ENCODE measurements around the gene DOK4.
"Not testable (repeated sequence)": the region's sequence is repeated elsewhere in the genome, so short reads cannot be mapped to it uniquely, and the experiment has no call there.

Gene DOK4

DNA sequence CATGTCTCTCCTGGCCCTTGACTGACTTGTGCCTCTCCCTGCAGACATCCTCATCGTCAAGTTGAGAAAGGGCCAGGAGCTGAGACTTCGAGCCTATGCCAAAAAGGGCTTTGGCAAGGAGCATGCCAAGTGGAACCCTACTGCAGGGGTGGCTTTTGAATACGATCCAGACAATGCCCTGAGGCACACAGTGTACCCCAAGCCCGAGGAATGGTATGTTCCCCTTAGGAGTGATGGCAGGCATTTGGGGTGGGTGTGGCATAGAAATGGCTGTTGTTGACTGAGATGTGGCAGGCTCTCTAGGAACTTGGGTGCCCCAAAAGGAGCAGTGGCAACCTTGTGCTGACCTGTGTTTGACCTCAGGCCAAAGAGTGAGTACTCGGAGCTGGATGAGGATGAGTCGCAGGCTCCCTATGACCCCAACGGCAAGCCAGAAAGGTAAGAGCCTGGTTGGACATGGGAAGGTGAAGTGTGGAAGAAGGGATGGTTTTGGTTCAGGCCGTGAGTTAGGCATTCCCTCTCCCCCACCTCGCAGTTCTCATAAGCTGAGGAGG is 16.3 kb downstream of the DOK4 start:
- no peak for DNase-seq
- in situ Hi-C loops (cut with HindIII; ENCODE audit: low pct_ligation_motif_present, low pct_unique_long_range_greater_than_20kb, low sequenced_read_pairs), result no loop called here

DNA sequence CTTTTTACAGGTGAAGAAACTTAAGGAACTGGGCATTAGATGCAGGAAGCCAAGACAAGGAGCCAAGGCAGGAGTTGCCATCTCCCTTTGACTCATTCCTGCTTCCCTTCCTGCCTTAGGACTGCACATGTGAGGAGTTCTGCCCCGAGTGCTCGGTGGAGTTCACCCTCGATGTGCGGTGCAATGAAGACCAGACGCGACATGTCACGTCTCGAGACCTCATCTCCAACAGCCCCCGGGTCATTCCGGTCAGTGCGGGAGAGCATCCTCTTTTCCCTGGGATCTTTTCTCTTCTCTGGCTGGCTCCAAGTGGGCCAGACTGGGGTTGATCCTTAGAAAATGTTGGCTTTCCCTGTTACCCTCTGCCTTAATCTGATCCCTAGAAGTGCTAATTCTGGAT is 17.2 kb downstream of the DOK4 start:
- DNase-seq, result no peak
- in situ Hi-C loops (cut with HindIII; ENCODE audit: low pct_ligation_motif_present, low pct_unique_long_range_greater_than_20kb, low sequenced_read_pairs), result no loop called here

DNA sequence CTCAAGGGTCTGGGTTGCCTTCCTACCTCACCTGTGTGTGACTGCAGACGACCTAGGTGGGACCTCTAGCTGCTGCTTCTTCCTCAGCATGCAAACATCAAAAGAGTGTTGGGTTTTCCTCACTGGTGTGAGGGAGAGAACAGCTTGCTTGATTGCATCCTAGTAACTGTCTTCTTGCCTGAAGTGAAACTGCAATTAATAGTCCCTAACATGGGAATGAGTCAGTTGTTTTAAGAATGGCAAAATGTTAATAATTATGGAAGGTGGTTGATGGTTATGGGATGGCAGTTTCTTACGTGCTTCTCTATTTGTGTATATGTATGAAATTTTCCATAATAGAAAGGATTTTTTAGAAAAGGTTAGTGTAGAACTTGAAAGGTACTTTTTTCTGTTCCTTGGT is 17.9 kb downstream of the DOK4 start:
- in situ Hi-C loops (cut with HindIII; ENCODE audit: low pct_ligation_motif_present, low pct_unique_long_range_greater_than_20kb, low sequenced_read_pairs), result no loop called here
- DNase-seq, result no peak

DNA sequence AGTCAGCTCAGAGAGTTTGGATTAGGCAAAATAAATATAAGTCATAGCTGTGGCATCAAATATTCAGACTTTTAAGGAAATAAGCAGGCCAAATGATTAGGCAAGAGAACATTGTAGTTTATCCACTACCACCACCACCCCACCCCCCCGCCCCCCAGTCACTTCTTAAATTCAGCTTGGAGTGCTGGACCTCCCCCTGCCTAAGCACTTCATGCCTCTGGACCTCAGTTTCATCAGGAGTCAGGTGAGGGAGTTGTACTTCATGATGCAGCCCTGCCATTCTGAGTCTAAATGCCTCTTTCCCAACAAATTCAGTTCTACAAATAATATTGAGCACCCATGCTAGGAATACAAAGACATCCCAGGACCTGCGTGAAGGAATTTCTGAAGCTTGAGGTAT is 21.8 kb downstream of the DOK4 start:
- in situ Hi-C loops (cut with HindIII; ENCODE audit: low pct_ligation_motif_present, low pct_unique_long_range_greater_than_20kb, low sequenced_read_pairs), result no loop called here
- DNase-seq, result no peak

DNA sequence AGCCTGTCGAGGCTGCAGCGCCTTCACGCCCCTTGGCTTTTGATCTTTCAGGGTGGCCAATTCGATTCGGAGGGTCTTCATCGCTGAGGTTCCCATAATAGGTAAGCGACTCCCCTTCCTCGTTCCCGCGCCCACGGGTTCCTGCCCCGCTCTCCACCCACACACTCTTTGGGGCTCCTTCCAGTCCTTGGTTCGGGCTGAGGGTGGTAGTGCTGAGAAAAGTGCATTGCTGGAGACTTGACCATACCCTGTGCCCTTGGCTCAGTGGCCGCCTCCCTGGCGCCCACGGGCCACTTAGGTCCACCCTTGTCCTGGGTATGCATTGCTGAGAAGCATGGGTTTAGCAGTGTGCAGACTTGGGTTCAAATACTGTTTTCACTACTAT is 23.3 kb downstream of the DOK4 start:
- no peak for DNase-seq
- in situ Hi-C loops (cut with HindIII; ENCODE audit: low pct_ligation_motif_present, low pct_unique_long_range_greater_than_20kb, low sequenced_read_pairs), result no loop called here

DNA sequence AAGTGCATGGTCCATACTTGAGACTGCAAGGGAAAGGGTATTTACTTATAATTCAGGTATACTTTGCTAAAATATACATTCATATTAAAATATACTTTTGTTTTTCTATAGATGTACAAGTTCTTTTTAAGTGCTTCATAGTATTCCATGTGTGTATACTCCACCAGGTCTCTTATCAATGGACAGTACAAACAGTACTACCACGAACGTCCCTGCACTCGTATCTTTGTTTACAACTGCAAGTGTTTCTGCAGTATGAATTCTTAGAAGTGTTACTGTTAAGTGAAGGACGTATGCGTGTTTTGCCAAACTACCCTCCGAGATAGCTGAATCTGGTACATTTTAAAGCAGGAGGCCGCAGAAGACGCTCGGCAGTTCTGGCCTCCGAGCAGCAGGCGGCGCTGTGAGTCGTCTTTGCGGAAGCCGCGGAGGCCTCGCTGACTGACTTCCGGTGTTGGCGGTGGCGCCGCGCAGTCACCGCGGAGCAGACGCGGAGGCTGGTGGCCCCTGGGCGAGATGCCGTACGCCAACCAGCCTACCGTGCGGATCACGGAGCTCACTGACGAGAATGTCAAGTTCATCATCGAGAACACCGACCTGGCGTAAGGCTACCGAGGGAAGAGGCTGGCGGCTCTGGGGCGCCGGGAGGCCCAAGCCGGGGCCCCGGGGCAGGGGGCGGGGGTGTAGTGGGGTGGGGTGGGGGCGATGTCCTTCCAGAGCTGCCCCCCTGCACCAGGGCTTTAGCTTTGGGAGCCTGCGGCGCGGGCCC is 23.9 kb downstream of the DOK4 start, which contains the start of gene POLR2C:
POLR2C (plus strand) TSS at position 471 of the 769 bp plus-strand sequence; CDS start at position 517, 46 bp downstream.
- DNase-seq, result peak; percentile 90
- in situ Hi-C loops (cut with HindIII; ENCODE audit: low pct_ligation_motif_present, low pct_unique_long_range_greater_than_20kb, low sequenced_read_pairs), result no loop called here

DNA sequence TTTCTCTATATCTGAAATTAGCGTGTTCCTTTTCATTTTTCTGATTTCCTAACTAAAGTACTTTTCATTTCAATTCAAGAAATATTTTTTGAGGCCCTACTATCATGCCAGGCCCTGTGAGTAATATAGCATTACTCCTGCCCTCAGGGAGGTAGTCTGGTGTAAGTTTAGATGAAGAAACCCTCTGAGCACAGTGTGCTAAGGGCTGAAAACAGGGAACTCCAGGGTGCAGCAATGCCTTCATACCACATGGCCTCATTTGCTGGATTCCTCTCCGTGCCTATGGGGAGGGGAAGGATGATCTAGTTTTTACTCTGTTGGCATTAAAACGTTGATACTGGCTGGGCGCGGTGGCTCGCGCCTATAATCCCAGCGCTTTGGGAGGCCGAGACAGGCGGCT is 34.3 kb downstream of the DOK4 start:
- DNase-seq, result no peak
- in situ Hi-C loops (cut with HindIII; ENCODE audit: low pct_ligation_motif_present, low pct_unique_long_range_greater_than_20kb, low sequenced_read_pairs), result no loop called here

DNA sequence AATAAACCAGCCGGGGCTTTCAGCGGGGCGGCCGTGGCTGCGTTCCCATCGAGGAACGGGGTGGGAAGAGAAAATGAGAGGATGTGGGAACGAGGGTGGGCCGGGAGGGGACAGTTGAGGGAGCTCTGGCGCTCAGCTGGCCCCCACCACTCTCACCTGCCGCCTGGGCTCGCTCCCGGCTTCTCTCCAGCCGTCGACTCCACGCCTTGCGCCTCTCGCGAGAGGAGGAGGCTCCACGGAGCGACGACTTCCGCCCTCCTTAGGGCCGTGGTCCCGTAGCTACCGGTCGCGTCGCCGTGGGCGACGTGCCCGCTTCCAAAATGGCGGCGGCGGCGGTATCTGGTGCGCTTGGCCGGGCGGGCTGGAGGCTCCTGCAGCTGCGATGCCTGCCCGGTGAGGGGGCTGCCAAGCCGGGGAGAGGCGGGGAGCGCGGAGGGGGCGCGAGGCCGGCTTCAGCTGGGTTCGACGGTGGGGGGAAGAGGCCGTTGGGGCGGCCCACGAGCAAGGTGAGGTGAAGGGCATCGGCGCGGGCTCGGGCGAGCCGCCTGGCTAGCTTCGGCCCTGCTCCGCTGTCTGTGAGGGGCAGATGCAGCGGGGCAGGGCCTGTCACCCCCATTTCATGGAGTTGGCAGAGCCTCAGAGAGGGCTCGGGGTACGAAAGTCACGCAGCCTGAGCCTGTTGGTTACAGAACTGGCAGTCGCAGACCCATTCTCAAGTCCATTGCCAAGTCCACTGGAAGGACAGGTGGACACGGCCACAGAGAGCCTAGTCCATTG is 38.9 kb downstream of the DOK4 start, which contains the start of the genes CIAPIN1 and COQ9:
CIAPIN1 (minus strand) TSS at position 200 of the 777 bp plus-strand sequence. CDS start 6,457 bp downstream, outside the sequence.
COQ9 (plus strand) TSS at position 294 of the 777 bp plus-strand sequence; CDS start at position 321, 27 bp downstream.
- in situ Hi-C loops (cut with HindIII; ENCODE audit: low pct_ligation_motif_present, low pct_unique_long_range_greater_than_20kb, low sequenced_read_pairs), result no loop called here
- peak; percentile 97 for DNase-seq

DNA sequence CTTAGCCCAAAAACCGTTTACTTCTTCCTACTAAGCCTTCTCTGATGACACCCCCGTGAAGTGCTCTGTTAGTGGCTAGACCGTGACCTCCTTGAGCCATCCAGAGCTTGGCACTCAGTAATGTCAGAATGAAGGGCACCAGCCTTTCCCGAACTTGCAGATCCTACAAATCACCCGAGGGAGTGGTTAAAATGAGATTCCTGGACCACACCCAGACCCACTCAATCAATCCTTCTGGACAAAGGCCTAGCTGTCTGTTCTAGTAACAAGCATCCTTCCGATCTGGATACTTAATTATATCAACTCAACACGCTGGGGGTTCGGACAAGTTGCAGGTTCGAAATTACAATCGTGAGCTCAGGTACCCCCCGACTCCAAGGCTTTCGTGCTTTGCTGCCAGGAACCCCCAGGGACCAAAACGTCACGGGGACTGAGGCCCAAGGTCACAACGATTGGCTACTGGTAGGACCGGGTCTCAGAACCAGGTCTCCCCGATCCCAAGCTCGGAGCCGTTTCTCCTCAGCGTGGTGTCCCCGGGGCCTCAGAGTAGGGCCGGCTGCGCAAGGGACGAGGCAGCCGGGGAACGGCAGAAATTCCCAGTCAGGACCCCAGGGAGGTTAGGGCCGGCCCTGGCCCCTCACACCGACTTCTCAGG is 39.6 kb downstream of the DOK4 start:
- in situ Hi-C loops (cut with HindIII; ENCODE audit: low pct_ligation_motif_present, low pct_unique_long_range_greater_than_20kb, low sequenced_read_pairs), result no loop called here
- peak; percentile 26 for DNase-seq

DNA sequence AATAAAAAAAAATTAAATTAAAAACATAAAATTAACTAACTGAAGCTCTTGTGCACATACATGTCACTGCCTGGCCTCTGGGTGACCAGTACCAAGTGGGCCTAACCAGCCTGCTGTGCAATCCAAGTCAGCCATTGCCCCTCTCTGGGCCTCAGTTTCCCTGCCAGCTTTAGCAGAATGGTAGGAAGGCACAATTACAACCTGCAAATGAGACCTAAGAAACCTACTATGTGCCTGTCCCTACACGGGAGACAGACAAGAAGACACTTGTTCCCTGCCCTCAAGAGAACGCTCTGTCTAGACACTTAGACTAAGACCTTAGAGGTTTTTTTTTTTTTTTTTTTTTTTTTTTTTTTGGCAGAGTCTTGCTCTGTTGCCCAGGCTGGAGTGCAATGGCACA is 40.8 kb downstream of the DOK4 start:
- no peak for DNase-seq
- in situ Hi-C loops (cut with HindIII; ENCODE audit: low pct_ligation_motif_present, low pct_unique_long_range_greater_than_20kb, low sequenced_read_pairs), result no loop called here

DNA sequence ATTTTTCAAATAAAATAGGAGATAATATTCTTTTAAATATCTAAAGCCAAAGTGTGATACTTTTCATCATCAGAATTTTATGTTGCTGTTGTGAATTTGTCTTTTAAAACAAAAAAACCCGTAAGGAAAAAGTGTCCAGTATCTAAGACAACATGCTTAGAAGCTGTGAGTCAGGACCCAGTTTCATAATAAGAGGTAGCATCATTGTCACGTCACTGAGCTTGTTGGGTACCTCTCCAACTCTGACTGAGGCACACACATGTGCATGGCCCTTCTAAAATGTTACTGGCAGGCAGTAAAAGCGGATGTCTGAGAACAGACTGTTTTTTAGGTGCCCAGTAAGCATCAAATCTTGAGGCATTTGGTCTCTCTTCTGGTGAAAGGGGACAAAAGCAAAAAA is 41.6 kb downstream of the DOK4 start:
- in situ Hi-C loops (cut with HindIII; ENCODE audit: low pct_ligation_motif_present, low pct_unique_long_range_greater_than_20kb, low sequenced_read_pairs), result no loop called here
- DNase-seq, result no peak

DNA sequence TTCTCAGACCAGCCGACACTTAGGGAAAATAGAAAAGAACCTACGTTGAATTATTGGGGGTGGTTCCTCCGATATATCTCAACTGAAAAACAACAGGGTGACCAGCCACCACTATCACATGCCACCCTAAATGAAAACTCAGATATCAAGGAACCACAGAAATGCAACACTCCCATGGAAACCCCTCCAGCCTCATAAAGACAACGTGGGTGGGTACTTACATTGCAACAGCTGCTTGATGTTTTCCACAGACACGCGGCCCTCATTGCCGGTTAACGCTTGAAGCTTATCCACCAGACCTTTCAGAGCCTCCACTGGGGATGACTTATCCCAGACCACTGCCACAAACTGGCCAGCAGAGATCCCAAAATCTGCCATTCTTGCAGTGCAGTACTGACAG is 45.7 kb downstream of the DOK4 start:
- DNase-seq; in situ Hi-C loops (cut with HindIII; ENCODE audit: low pct_ligation_motif_present, low pct_unique_long_range_greater_than_20kb, low sequenced_read_pairs): not testable (repeated sequence)

DNA sequence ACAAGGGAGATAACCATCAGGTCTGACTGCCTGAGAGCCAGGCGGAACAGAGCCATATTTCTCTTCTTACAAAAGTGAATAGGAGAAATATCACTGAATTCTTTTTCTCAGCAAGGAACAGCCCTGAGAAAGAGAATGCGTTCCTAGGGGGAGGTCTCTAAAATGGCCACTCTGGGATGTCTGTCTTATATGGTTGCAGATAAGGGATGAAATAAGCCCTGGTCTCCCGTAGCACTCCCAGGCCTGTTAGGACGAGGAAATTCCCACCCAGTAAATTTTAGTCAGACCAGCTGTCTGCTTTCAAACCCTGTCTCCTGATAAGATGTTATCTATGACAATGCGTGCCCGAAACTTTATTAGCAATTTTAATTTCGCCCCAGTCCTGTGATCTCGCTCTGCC is 46.3 kb downstream of the DOK4 start:
- in situ Hi-C loops (cut with HindIII; ENCODE audit: low pct_ligation_motif_present, low pct_unique_long_range_greater_than_20kb, low sequenced_read_pairs); DNase-seq: not testable (repeated sequence)

DNA sequence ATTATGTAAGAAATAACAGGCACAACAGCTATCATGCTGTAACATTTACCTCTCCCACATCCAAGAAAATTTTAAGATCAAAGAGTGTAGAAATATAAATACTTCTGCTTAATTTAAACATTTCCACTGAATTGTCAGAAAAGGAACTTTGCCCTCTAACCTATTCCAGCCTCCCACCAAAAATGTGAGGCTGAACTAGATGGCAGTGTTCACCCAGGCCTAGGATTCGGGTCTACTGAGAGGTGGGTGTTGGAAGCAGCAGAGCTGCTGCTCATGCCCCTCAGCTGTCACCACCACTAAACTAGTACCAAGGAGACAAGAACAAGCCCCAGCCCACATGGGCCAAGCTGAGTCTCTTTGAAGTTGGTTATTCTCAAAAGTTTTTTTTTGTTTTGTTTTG is 50.5 kb downstream of the DOK4 start:
- in situ Hi-C loops (cut with HindIII; ENCODE audit: low pct_ligation_motif_present, low pct_unique_long_range_greater_than_20kb, low sequenced_read_pairs), result no loop called here
- DNase-seq, result no peak

DNA sequence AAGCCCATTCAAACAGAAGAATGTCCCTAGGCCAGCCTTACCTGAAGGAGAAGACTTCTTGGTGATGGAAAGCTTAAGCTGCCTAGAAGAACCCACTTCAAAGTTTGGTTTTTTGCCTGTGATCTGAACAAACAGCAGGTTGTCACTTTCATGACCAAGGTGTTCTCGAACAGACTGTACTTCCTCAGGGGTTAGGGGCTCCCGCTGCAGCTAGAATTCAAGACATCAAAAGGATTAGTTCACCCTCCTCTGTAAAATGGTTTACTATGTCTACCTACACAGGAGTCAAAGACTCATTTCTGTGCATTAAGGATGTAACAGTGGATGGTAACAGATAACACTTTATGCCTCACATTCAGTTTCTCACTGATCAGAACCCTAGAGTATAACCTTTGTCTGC is 52.3 kb downstream of the DOK4 start:
- DNase-seq, result no peak
- in situ Hi-C loops (cut with HindIII; ENCODE audit: low pct_ligation_motif_present, low pct_unique_long_range_greater_than_20kb, low sequenced_read_pairs), result no loop called here

DNA sequence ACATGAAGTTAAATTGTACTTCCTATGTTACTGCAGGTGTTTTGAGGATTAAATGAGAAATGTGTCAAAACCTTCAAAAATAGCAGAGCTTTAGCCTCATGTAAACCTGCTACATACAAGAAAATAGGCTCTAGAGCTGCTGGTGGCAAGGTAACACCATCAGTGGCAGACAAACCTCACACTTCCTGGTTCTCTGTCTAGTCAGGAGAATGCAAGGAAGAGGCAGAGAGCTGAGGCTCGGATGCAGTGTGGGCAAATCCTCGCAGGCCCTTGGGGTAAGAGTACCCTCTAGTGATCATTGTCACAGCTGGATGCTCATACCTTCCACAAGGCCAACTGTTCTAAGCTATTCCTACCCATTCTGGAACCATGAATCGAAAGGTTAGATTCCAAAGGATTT is 53.3 kb downstream of the DOK4 start:
- no peak for DNase-seq
- in situ Hi-C loops (cut with HindIII; ENCODE audit: low pct_ligation_motif_present, low pct_unique_long_range_greater_than_20kb, low sequenced_read_pairs), result no loop called here

DNA sequence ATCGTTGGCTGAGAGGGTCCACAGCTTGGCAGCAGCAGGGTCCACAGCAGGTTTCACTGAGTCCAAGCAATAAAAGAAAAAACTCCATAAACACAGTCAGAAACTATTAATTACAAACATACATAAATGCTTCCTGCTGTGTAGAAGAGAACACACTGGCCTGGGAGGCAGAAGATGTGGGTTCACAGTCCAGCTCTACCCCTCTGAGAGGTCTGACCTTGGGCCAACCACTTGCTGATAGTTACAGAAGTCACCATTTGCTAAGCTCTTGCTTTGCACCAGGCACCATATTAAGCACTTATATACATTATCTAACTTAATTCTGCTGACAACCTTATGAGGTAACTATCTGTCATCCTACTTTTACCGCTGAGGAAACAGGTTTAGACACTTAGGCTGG is 53.8 kb downstream of the DOK4 start:
- in situ Hi-C loops (cut with HindIII; ENCODE audit: low pct_ligation_motif_present, low pct_unique_long_range_greater_than_20kb, low sequenced_read_pairs), result no loop called here
- no peak for DNase-seq

DNA sequence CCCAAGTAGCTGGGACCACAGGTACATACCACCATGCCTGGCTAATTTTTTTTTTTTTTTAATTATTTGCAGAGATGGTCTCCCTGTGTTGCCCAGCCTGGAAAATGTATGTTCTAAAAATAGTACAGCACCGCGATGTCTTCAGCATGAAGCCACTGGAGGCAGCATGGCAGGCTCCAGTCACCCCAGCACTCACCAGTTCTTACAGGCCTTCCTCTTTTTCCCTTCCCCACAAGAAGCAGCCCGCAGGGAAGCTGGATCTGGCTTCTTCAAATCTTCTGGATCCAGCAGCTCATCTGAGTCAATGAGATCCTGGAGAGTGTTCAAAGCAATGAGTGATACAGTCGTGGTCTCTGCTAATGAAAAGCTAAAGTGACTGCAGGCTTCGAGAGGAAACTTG is 55.3 kb downstream of the DOK4 start:
- in situ Hi-C loops (cut with HindIII; ENCODE audit: low pct_ligation_motif_present, low pct_unique_long_range_greater_than_20kb, low sequenced_read_pairs), result no loop called here

DNA sequence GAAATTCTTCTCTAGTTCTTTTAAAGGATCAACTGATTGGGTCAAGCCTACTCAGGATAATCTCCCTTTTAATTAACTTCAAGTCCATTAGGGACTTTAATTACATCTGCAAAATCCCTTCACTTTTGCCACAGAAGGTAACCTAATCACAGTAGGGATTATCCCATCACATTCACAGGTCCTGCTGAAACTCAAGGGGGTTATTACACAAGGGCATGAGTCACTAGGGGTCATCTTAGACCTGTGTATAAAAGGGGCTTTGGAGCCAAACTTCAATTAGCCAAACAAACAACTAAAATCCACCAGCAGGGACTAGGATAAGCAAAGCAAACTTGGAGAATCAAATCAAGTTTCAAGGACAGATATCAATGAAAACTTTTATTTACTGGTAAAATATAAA is 58.5 kb downstream of the DOK4 start:
- DNase-seq, result no peak
- in situ Hi-C loops (cut with HindIII; ENCODE audit: low pct_ligation_motif_present, low pct_unique_long_range_greater_than_20kb, low sequenced_read_pairs), result no loop called here

More for the DNA sequence above, 55.3 kb downstream of the DOK4 start:
- no peak for DNase-seq
